Measurements from ENCODE around the gene CAMP. TPM values are rescaled to one million over a fixed set of nuclear protein-coding genes. Genes with fewer than 3 reads are reported as not detected.
A peak's percentile ranks its signal among the peaks of the same experiment; 100 is the strongest.
"Not testable (repeated sequence)": the region's sequence is repeated elsewhere in the genome, so short reads cannot be mapped to it uniquely, and the experiment has no call there.

Gene CAMP
- total and polyA plus RNA-seq, 9 donors = 0.49 to 2.3 (median 1.7) TPM

DNA sequence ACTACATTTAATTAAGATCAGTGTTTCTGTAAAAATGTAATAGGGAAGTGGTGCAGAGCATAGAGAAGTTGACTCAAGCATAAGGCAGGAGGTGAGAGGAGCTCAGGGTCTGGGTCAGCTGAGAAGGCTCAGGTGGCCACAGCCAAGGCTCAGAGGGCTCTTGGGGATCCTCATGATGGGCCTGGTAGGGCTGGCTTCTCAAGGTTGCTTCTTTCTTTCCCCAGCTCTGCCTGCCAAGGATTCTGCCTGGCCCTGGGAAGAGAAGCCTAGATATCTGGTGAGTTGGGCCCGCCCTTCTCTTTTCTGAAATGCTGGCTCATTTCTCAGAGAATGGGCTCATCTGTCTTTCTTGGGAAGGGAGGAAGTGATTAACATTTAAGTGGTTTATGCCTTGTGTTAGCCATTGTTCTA is 24.1 kb downstream of the CAMP start:
- Histone ChIP-seq H3K4me1 (ENCODE audit: control insufficient read depth, insufficient read depth, low read length) (peaks cover 8% of the 10 kb centered on the region), H3K27ac (ENCODE audit: low read length) (peak overlapping the region; percentile 29), H3K9me3 (replicated peaks; ENCODE audit: control insufficient read depth, low read depth, low read length) (no peaks in the 10 kb centered on the region), H3K36me3 (ENCODE audit: control insufficient read depth, insufficient read depth, low read length) (peaks cover 5% of the 10 kb centered on the region), H3K4me3 (ENCODE audit: low read length) (no peak overlapping the region), H3K27me3 (ENCODE audit: control insufficient read depth, insufficient read depth, low read length) (no peaks in the 10 kb centered on the region)
- no CpG with 5 or more reads among the region's 1 CpG for WGBS (ENCODE audit: insufficient coverage)
- peak; percentile 47 for DNase-seq

DNA sequence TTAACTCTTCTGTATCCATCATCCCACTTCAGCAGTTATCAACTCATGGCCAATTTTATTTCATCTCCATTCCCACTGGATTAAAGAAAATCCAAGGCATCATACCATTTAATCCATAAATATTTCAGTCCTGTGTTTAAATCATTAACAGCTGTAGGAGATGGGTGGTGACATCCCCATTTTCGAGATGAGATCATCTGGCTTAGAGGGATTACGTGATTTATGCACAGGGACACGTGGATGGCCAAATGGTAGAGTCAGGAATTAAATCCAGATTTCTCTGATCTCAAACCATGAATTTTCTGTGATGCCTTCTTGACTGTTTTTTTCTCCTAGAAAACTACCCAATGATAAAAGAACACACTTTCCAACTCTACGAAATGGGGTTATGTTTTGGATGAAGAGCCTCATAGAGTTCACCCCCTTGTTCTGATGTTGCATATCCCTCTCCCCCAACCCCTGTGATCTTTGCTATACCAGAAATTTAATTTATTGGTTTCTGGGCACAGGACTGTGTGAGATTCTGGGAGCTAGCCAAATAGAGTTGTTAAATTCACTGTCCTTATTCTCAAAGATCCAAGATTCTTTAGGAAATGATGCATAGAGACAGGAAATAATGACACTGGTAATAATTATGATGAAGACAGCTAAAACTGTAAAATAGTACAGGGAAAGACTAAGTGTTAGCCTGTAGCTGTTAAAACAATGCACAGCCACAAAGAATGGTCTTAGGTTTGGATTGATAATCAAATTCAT is 25.0 kb downstream of the CAMP start:
- DNase-seq = peak; percentile 62
- H3K27ac ChIP-seq (ENCODE audit: low read length) = no peak overlapping the region

DNA sequence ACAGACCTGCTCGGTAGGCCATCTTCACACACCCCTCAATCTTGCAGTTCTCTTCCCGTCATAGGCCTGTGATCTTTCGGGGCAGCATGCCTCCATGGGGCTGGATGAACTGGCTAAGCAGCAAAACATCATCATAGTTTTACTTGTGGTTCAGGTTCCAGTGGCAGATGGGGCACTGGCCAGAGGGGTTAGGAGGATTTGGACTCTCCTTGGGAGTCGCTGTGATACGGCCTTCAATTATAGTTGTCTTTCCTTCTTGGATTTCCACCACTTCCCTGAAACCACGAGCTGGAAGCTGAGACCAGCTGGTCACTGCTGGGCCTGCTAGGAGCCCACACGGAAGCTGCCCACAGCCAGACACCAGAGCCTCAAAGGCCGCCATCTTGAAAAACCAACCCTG is 33.3 kb downstream of the CAMP start:
- no peaks in the 10 kb centered on the region for H3K27me3 ChIP-seq (ENCODE audit: control insufficient read depth, insufficient read depth, low read length)
- H3K36me3 ChIP-seq (ENCODE audit: control insufficient read depth, insufficient read depth, low read length) = no peaks in the 10 kb centered on the region
- WGBS (ENCODE audit: insufficient coverage) = 100% methylated on average over 1 of the region's 8 CpGs
- no peaks in the 10 kb centered on the region for H3K4me1 ChIP-seq (ENCODE audit: control insufficient read depth, insufficient read depth, low read length)
- H3K4me3 ChIP-seq (ENCODE audit: low read length) = no peak overlapping the region
- H3K27ac ChIP-seq (ENCODE audit: low read length) = no peak overlapping the region
- H3K9me3 ChIP-seq (replicated peaks; ENCODE audit: control insufficient read depth, low read depth, low read length) = no peaks in the 10 kb centered on the region
- no peak for DNase-seq

More for the DNA sequence above, 25.0 kb downstream of the CAMP start:
- Histone ChIP-seq H3K36me3 (ENCODE audit: control insufficient read depth, insufficient read depth, low read length) (peaks cover 5% of the 10 kb centered on the region), H3K9me3 (replicated peaks; ENCODE audit: control insufficient read depth, low read depth, low read length) (no peaks in the 10 kb centered on the region), H3K4me1 (ENCODE audit: control insufficient read depth, insufficient read depth, low read length) (peaks cover 7% of the 10 kb centered on the region), H3K27me3 (ENCODE audit: control insufficient read depth, insufficient read depth, low read length) (no peaks in the 10 kb centered on the region), H3K4me3 (ENCODE audit: low read length) (no peak overlapping the region)
- WGBS (ENCODE audit: insufficient coverage) = 50% methylated on average over 1 of the region's 4 CpGs

DNA sequence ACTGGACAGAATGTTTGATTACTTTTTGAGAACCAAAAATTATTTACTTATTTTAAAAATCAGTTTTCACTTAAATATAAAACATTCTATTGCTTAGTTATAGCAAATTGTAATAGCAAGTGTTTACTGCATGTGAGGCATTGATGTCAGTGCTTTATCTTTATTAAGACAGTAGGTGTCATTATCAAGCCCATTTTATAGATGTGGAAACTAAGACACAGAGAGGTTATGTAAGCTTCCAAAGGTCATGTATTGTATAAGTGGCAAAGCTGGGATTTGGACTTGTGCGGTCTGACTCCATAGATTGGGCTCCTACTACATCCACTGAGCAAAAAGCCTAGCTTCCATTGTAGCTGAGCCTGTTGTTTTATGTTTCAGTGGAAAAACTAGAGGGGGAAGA is 35.2 kb downstream of the CAMP start:
- DNase-seq = no peak
- Histone ChIP-seq H3K9me3 (replicated peaks; ENCODE audit: control insufficient read depth, low read depth, low read length) (no peaks in the 10 kb centered on the region), H3K27me3 (ENCODE audit: control insufficient read depth, insufficient read depth, low read length) (no peaks in the 10 kb centered on the region), H3K4me3 (ENCODE audit: low read length) (no peak overlapping the region), H3K27ac (ENCODE audit: low read length) (no peak overlapping the region), H3K4me1 (ENCODE audit: control insufficient read depth, insufficient read depth, low read length) (no peaks in the 10 kb centered on the region), H3K36me3 (ENCODE audit: control insufficient read depth, insufficient read depth, low read length) (no peaks in the 10 kb centered on the region)
- WGBS (ENCODE audit: insufficient coverage) = no CpG with 5 or more reads among the region's 1 CpG

DNA sequence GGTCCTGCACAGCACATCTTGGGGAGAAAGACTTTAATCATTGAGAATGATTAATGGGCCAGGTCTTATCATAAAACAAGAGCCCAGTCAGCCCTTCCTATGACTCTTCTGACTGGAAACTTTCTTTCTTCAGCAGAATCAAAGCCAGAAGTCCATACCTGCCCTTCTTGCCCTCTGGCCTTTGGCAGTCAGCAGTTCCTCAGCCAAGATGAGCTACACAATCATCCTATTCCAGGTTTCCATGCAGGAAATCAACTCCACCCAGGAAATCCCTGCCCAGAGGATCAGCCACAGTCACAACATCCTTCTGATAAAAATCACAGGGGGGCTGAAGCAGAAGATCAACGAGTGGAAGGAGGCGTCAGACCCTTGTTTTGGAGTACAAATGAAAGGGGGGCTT is 44.5 kb downstream of the CAMP start:
- Histone ChIP-seq H3K9me3 (replicated peaks; ENCODE audit: control insufficient read depth, low read depth, low read length) (no peaks in the 10 kb centered on the region), H3K4me1 (ENCODE audit: control insufficient read depth, insufficient read depth, low read length) (no peaks in the 10 kb centered on the region), H3K27ac (ENCODE audit: low read length) (no peak overlapping the region), H3K36me3 (ENCODE audit: control insufficient read depth, insufficient read depth, low read length) (peaks cover 17% of the 10 kb centered on the region), H3K4me3 (ENCODE audit: low read length) (no peak overlapping the region), H3K27me3 (ENCODE audit: control insufficient read depth, insufficient read depth, low read length) (no peaks in the 10 kb centered on the region)
- WGBS (ENCODE audit: insufficient coverage) = 67% methylated on average over 1 of the region's 2 CpGs
- DNase-seq = no peak

DNA sequence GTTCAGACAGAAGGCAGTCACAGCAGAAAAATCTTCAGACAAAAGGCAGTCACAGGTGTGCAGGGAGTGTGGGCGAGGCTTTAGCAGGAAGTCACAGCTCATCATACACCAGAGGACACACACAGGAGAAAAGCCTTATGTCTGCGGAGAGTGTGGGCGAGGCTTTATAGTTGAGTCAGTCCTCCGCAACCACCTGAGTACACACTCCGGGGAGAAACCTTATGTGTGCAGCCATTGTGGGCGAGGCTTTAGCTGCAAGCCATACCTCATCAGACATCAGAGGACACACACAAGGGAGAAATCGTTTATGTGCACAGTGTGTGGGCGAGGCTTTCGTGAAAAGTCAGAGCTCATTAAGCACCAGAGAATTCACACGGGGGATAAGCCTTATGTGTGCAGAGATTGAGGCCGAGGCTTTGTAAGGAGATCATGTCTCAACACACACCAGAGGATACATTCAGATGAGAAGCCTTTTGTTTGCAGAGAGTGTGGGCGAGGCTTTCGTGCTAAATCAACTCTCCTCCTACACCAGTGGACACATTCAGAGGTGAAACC is 45.2 kb downstream of the CAMP start:
- no peaks in the 10 kb centered on the region for H3K4me1 ChIP-seq (ENCODE audit: control insufficient read depth, insufficient read depth, low read length)
- no peaks in the 10 kb centered on the region for H3K27me3 ChIP-seq (ENCODE audit: control insufficient read depth, insufficient read depth, low read length)
- H3K4me3 ChIP-seq (ENCODE audit: low read length) = no peak overlapping the region
- peak; percentile 30 for DNase-seq
- H3K36me3 ChIP-seq (ENCODE audit: control insufficient read depth, insufficient read depth, low read length) = peaks cover 17% of the 10 kb centered on the region
- no CpG with 5 or more reads among the region's 13 CpGs for WGBS (ENCODE audit: insufficient coverage)
- H3K9me3 ChIP-seq (replicated peaks; ENCODE audit: control insufficient read depth, low read depth, low read length) = no peaks in the 10 kb centered on the region
- no peak overlapping the region for H3K27ac ChIP-seq (ENCODE audit: low read length)

DNA sequence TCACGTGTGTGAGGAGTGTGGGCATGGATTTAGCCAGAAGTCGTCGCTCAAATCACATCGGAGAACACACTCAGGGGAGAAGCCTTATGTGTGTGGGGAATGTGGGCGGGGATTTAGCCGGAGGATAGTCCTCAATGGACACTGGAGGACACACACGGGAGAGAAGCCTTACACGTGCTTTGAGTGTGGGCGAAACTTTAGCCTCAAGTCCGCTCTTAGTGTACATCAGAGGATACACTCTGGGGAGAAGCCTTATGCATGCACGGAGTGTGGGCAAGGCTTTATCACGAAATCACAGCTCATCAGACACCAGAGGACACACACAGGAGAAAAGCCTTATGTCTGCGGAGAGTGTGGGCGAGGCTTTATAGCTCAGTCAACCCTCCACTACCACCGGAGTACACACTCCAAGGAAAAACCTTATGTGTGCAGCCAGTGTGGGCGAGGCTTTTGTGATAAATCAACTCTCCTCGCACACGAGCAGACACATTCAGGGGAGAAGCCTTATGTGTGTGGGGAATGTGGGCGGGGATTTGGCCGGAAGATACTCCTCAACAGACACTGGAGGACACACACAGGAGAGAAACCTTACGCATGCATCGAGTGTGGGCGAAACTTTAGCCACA is 45.8 kb downstream of the CAMP start:
- H3K27me3 ChIP-seq (ENCODE audit: control insufficient read depth, insufficient read depth, low read length) = no peaks in the 10 kb centered on the region
- no peak overlapping the region for H3K4me3 ChIP-seq (ENCODE audit: low read length)
- H3K4me1 ChIP-seq (ENCODE audit: control insufficient read depth, insufficient read depth, low read length) = no peaks in the 10 kb centered on the region
- no peak overlapping the region for H3K27ac ChIP-seq (ENCODE audit: low read length)
- 31% methylated on average over 8 of the region's 23 CpGs for WGBS (ENCODE audit: insufficient coverage)
- no peaks in the 10 kb centered on the region for H3K9me3 ChIP-seq (replicated peaks; ENCODE audit: control insufficient read depth, low read depth, low read length)
- peaks cover 15% of the 10 kb centered on the region for H3K36me3 ChIP-seq (ENCODE audit: control insufficient read depth, insufficient read depth, low read length)
- DNase-seq = peak; percentile 50

DNA sequence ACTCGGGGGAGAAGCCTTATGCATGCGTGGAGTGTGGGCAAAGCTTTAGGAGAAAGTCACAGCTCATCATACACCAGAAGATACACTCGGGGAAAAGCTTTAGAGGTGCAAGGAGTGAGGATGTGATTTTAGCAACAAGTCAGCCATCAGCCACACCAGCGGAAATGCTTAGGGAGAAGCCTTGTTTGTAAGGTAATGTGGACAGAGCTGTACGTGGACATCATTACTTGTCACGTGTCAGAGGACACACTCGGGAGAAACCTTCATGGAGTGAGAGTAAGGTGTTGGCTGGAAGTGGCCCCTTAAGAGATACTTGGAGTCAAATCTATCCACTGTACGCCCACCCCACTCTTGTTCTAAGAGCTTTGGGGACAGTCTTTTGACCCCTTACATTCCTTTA is 46.3 kb downstream of the CAMP start:
- H3K27ac ChIP-seq (ENCODE audit: low read length) = no peak overlapping the region
- H3K9me3 ChIP-seq (replicated peaks; ENCODE audit: control insufficient read depth, low read depth, low read length) = no peaks in the 10 kb centered on the region
- DNase-seq = no peak
- peaks cover 15% of the 10 kb centered on the region for H3K36me3 ChIP-seq (ENCODE audit: control insufficient read depth, insufficient read depth, low read length)
- H3K27me3 ChIP-seq (ENCODE audit: control insufficient read depth, insufficient read depth, low read length) = no peaks in the 10 kb centered on the region
- H3K4me1 ChIP-seq (ENCODE audit: control insufficient read depth, insufficient read depth, low read length) = no peaks in the 10 kb centered on the region
- no peak overlapping the region for H3K4me3 ChIP-seq (ENCODE audit: low read length)
- WGBS (ENCODE audit: insufficient coverage) = 89% methylated on average over 1 of the region's 8 CpGs

DNA sequence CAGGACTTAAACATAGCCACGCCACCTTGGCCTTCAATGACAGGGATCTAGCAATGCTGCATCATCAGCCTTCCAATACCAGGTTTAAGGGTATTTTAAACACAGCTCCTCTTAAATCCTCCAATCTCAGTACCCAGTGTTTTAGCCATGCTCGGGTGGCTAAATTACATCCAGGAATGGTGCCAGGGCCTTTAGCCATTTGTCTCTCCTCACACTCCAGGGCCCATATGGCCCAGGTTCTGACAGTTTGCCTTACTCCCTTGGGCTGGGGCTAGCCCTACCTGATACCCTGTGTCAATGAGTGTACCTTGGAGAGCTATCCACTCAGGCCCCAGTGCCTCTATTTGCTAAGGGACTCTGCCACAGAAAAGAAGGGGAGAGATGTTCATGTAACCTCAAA is 47.0 kb downstream of the CAMP start:
- Histone ChIP-seq H3K27me3 (ENCODE audit: control insufficient read depth, insufficient read depth, low read length) (no peaks in the 10 kb centered on the region), H3K4me3 (ENCODE audit: low read length) (no peak overlapping the region), H3K27ac (ENCODE audit: low read length) (no peak overlapping the region), H3K9me3 (replicated peaks; ENCODE audit: control insufficient read depth, low read depth, low read length) (no peaks in the 10 kb centered on the region), H3K4me1 (ENCODE audit: control insufficient read depth, insufficient read depth, low read length) (no peaks in the 10 kb centered on the region), H3K36me3 (ENCODE audit: control insufficient read depth, insufficient read depth, low read length) (peaks cover 15% of the 10 kb centered on the region)
- 83% methylated on average over 2 of the region's 2 CpGs for WGBS (ENCODE audit: insufficient coverage)
- DNase-seq = no peak

DNA sequence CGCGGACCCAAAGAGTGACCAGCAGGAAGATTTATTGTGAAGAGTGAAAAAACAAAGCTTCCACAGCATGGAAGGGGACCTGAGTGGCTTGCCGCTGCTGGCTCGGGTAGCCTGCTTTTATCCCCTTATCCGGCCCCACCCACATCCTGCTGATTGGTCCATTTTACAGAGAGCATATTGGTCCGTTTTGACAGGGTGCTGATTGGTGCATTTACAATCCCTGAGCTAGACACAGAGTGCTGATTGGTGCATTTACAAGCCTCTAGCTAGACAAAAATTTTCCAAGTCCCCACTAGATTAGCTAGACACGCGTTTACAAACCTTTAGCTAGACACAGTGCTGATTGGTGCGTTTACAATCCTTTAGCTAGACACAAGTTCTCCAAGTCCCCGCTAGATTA is 47.9 kb downstream of the CAMP start:
- H3K4me3 ChIP-seq (ENCODE audit: low read length); H3K27ac ChIP-seq (ENCODE audit: low read length); H3K4me1 ChIP-seq (ENCODE audit: control insufficient read depth, insufficient read depth, low read length); DNase-seq; H3K27me3 ChIP-seq (ENCODE audit: control insufficient read depth, insufficient read depth, low read length); H3K9me3 ChIP-seq (replicated peaks; ENCODE audit: control insufficient read depth, low read depth, low read length): not testable (repeated sequence)
- 92% methylated on average over 8 of the region's 10 CpGs for WGBS (ENCODE audit: insufficient coverage)
- peaks cover 12% of the 10 kb centered on the region for H3K36me3 ChIP-seq (ENCODE audit: control insufficient read depth, insufficient read depth, low read length)
